ENCODE measurements around the gene CHST8. TPM values are rescaled to one million over a fixed set of nuclear protein-coding genes. Genes with fewer than 3 reads are reported as not detected.
"Not testable (repeated sequence)": the region's sequence is repeated elsewhere in the genome, so short reads cannot be mapped to it uniquely, and the experiment has no call there.

CHST8 gene
- total RNA-seq, 2 donors from 2014 or later = 1.6 to 3.8 TPM

- Mint-ChIP-seq H3K27me3 (ENCODE audit: insufficient read depth) (no peaks in the 10 kb centered on the region), H3K4me3 (no peak overlapping the region), H3K9me3 (no peaks in the 10 kb centered on the region), H3K27ac (no peak overlapping the region), H3K36me3 (ENCODE audit: low read depth) (no peaks in the 10 kb centered on the region), H3K4me1 (peaks cover 1% of the 10 kb centered on the region)
- TF ChIP-seq CTCF (conservative IDR thresholded peaks at IDR 0.05) = no peak
- Histone ChIP-seq H3K9ac (ENCODE audit: extremely low read depth, low read length, poor library complexity, severe bottlenecking) (no peak overlapping the region), H3K27me3 (ENCODE audit: control insufficient read depth, insufficient read depth, low read length, poor library complexity, severe bottlenecking) (no peaks in the 10 kb centered on the region), H3K4me3 (ENCODE audit: low read length) (no peak overlapping the region), H3K36me3 (ENCODE audit: control insufficient read depth, insufficient read depth, low read length) (no peaks in the 10 kb centered on the region), H3K4me1 (ENCODE audit: control insufficient read depth, insufficient read depth, low read length) (no peaks in the 10 kb centered on the region), H3K27ac (ENCODE audit: low read depth, low read length) (no peak overlapping the region), H3K9me3 (ENCODE audit: control insufficient read depth, low read length) (no peaks in the 10 kb centered on the region)
- no peak for DNase-seq
- 81 to 86% methylated on average over 7 to 11 of the region's 11 CpGs for WGBS, 2 experiments (ENCODE audit: insufficient coverage in 1 of 2, insufficient read length in 1 of 2)
These were observed 40.8 kb downstream of the CHST8 start for GRCh38 chr19:33662391-33663092.

GRCh38 chr19:33663316-33663715, 41.6 kb downstream of the CHST8 start:
- not testable (repeated sequence) for H3K27me3 Mint-ChIP-seq (ENCODE audit: insufficient read depth); H3K4me1 ChIP-seq (ENCODE audit: control insufficient read depth, insufficient read depth, low read length); H3K9me3 ChIP-seq (ENCODE audit: control insufficient read depth, low read length); H3K36me3 ChIP-seq (ENCODE audit: control insufficient read depth, insufficient read depth, low read length); H3K4me3 Mint-ChIP-seq; H3K27ac ChIP-seq (ENCODE audit: low read depth, low read length); H3K9ac ChIP-seq (ENCODE audit: extremely low read depth, low read length, poor library complexity, severe bottlenecking); H3K4me1 Mint-ChIP-seq; H3K27ac Mint-ChIP-seq; H3K4me3 ChIP-seq (ENCODE audit: low read length); DNase-seq; H3K27me3 ChIP-seq (ENCODE audit: control insufficient read depth, insufficient read depth, low read length, poor library complexity, severe bottlenecking); H3K36me3 Mint-ChIP-seq (ENCODE audit: low read depth); H3K9me3 Mint-ChIP-seq
- WGBS, 2 experiments (ENCODE audit: insufficient coverage in 1 of 2, insufficient read length in 1 of 2) = 86 to 92% methylated on average over 9 of the region's 9 CpGs

DNA sequence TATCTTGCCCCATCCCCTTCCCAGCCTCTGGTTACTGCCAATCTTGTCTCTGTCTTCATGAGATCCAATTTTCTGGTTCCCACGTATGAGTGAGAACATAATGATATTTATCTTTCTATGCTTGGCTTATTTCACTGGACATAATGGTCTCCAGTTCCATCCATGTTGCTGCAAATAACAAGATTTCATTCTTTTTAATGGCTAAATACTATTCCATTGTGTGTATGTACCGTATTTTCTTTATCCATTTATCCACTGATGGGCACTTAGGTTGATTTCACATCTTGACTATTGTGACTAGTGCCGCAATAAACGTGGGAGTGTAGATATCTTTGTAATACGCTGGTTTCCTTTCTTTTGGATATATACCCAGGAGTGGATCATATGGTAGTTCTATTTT, 43.0 kb downstream of the CHST8 start:
- TF ChIP-seq CTCF (conservative IDR thresholded peaks at IDR 0.05) = no peak
- Histone ChIP-seq H3K27ac (ENCODE audit: low read depth, low read length) (no peak overlapping the region), H3K36me3 (ENCODE audit: control insufficient read depth, insufficient read depth, low read length) (no peaks in the 10 kb centered on the region), H3K9me3 (ENCODE audit: control insufficient read depth, low read length) (no peaks in the 10 kb centered on the region), H3K9ac (ENCODE audit: extremely low read depth, low read length, poor library complexity, severe bottlenecking) (no peak overlapping the region), H3K27me3 (ENCODE audit: control insufficient read depth, insufficient read depth, low read length, poor library complexity, severe bottlenecking) (no peaks in the 10 kb centered on the region), H3K4me3 (ENCODE audit: low read length) (no peak overlapping the region), H3K4me1 (ENCODE audit: control insufficient read depth, insufficient read depth, low read length) (no peaks in the 10 kb centered on the region)
- H3K36me3 Mint-ChIP-seq (ENCODE audit: low read depth) = no peaks in the 10 kb centered on the region
- no peak for DNase-seq
- 86 to 98% methylated on average over 5 of the region's 5 CpGs for WGBS, 2 experiments (ENCODE audit: insufficient coverage in 1 of 2, insufficient read length in 1 of 2)
- no peaks in the 10 kb centered on the region for H3K27me3 Mint-ChIP-seq (ENCODE audit: insufficient read depth)
- no peak overlapping the region for H3K4me3 Mint-ChIP-seq
- no peaks in the 10 kb centered on the region for H3K9me3 Mint-ChIP-seq
- peaks cover 1% of the 10 kb centered on the region for H3K4me1 Mint-ChIP-seq
- no peak overlapping the region for H3K27ac Mint-ChIP-seq

All from endodermal cell (in vitro differentiated cells).